GM18505 (cell line): ENCODE results near the gene ZNF593.

Experiments used
- ATAC-seq: cut with Tn5 transposase; IDR thresholded peaks from one replicate; pipeline ENCODE4 v1.9.1; 2021; ENCODE audit not compliant: unreplicated experiment
- POLR2A ChIP-seq: IDR thresholded peaks from 4 replicates; pipeline ENCODE4 v1.6.1; 2011; ENCODE audit warnings: borderline replicate concordance; ENCODE audit not compliant: insufficient read depth, insufficient read length; ENCODE audit errors: extremely low read depth

Gene ZNF593

GRCh38 chr1:26188477-26188876 is 18.8 kb downstream of the ZNF593 start:
- no peak for TF ChIP-seq POLR2A
- no peak for ATAC-seq

DNA sequence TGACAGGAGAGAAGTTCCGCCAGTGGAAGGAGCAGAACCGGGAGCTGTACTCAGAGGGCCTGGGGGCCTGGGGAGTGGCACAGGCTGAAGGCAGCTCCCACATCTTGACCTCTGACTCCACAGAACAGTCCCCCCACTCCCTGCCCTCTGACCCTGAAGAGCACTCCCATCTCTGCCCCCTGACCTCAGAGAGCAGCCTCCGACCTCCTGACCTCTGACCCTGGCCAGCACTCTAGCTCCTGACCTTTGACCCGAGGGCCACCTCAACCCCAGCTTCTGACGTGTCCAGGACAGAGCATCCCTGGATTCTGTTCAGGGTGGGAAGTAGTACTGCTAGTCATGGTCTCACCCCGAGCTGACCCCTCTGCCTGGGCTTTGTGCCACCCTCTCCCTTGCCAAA is 19.6 kb downstream of the ZNF593 start:
- no peak for TF ChIP-seq POLR2A
- ATAC-seq = no peak

DNA sequence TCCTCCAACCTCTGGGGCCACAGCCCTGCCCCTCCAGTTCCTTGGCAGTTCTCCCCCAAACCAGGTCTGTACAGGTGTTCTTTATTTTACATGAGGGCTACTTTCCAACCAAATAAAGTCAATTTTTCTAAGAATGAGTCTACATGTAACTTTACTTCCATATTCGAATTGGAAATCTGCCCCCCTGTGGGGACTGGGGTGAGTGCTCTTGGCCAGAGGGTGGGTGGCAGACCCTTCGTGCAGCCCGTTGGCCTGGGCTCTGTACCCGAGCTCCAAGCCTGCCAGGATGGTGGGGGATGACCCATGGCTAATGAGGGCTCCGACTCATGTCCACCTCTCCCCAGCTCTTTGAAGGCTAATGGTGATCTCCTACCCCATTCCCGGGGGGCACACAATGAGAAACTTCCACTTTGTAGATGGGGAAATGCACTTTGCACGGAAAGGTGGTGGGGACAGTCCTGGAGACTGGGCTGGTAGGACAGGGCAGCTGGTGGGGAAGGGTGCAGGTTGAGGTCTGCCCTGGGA is 20.1 kb downstream of the ZNF593 start:
- no peak for TF ChIP-seq POLR2A
- no peak for ATAC-seq

DNA sequence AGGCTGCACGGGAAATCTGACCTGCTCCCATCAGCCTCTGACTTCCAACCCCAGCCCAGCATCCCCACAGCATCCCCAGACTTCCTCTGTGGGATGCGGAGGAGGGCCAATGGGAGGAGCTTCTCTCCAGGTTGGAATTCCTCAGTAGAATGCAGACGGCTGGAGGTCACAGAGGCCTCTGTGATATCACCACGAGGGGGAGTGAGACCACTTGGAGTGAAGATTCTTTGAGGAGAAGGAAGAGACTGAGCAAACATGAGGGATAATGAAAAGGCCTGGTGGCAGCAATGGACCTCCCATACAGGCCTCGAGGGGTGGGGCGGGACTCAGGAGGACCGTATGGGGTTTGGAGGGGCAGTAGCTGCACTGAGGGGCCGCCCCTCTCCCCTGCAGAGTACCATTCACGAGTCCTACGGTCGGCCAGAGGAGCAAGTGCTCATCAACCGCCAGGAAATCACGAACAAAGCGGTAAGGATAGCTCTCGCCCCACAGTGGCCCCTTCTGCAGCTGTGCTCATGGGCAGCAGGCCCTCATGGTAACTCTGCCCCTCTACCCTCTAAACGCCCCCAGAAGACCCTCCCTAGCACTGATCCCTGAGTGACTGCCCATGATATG is 20.8 kb downstream of the ZNF593 start, which contains the start of gene CATSPER4:
Gene CATSPER4 (plus strand): TSS at position 230 of the 615 bp plus-strand sequence. CDS start 26 bp downstream, at position 256.
- no peak for ATAC-seq
- no peak for TF ChIP-seq POLR2A

- no peak for TF ChIP-seq POLR2A
- no peak for ATAC-seq
Observed at GRCh38 chr1:26191739-26192138, 22.0 kb downstream of the ZNF593 start.

GRCh38 chr1:26195805-26196204 is 26.1 kb downstream of the ZNF593 start:
- no peak for TF ChIP-seq POLR2A
- no peak for ATAC-seq

DNA sequence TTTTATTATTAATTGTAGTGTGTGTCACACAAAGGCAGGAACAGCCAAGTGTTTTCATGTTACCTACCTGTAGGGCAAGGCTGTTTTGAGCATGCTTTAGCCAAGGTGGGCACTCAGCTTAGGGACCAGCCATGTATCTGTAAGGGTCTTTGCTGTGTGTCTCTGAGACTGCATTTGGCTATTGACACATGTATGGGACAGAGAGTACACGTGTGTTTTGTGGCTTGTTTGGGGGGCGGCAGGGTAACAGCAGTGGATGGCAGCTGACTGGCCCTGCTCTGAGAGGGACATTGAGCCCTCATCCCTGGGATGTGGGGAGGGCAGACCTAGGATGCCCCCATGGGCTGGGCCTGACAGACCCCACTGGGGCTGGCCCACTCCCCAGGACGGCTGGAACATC is 27.6 kb downstream of the ZNF593 start:
- no peak for ATAC-seq
- no peak for TF ChIP-seq POLR2A

DNA sequence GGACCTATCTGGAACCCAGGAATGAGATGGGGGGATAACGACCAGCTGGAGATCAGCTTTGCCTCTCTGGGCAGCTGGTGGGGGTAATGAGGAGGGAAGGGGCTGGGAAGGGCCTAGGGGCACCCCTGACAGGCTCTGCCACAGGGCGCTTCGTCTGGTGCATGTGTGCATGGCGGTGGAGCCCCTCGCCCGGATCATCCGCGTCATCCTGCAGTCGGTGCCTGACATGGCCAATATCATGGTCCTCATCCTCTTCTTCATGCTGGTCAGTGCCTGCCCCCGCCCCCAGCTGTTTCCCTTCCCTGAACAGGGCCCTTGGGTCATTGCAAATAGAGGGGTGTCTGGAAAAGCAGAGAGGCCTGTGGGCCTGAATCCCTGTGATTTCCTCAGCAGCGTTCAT is 28.1 kb downstream of the ZNF593 start:
- no peak for ATAC-seq
- no peak for TF ChIP-seq POLR2A

GRCh38 chr1:26200413-26200812 is 30.7 kb downstream of the ZNF593 start:
- TF ChIP-seq POLR2A = no peak
- no peak for ATAC-seq

DNA sequence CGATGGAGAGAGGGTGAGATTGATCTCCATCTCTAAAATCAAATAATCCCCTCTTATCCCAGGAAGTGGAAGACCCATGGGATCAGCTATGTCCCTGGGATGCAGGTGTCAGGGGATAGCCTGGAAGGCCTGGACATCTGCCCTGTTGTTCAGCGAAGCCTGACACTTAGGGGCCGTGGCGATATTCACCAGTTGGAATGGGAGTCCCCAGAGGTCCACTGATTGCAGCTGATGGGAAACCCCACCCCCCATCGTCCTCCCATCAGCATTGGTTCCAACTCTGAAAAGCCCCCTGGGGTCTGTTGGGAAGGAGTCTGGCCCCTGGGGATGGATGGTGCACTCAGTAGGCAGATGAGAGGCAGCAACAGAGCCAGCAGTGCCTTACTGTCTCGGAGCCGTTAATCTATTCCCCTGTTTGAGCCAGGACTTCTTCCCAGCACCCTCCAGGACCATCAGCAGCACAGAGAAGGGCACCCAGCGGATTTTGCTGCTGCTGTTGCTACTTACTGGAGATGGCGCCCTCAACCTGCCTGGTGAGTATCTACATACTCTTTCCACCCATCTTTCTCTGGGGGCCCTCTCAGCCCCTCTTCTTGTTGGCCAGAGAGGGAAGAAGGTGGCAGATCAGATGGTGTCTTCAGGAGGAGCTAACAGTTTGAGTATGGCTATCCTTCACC is 34.1 kb downstream of the ZNF593 start:
- ATAC-seq = no peak
- no peak for TF ChIP-seq POLR2A

- ATAC-seq = no peak
- TF ChIP-seq POLR2A = no peak
Observed at GRCh38 chr1:26210147-26210870, 40.6 kb downstream of the ZNF593 start.

- no peak for ATAC-seq
- TF ChIP-seq POLR2A = no peak
Observed at GRCh38 chr1:26212726-26213125, 43.0 kb downstream of the ZNF593 start.

DNA sequence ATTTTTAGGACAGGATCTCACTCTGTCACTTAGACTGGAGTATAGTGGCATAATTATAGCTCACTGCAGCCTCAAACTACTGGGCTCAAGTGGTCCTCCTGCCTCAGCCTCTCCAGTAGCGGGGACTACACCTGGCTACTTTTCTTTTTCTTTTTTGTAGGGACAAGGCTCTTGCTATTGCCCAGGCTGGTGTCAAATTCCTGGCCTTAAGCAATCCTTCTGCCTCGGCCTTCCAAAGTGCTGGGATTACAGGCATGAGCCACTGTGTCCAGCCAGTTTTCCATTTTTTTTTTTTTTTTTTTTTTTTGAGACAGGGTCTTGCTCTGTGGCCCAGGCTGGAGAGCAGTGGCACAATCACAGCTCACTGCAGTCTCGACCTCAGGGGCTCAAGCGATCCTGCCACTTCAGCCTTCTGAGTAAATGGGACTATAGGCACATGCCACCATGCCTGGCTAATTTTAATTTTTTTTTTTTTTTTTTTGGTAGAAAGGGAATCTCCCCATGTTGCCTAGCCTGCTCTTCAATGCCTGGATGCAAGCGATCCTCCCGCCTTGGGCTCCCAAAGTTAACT is 43.7 kb downstream of the ZNF593 start:
- no peak for TF ChIP-seq POLR2A
- no peak for ATAC-seq
